ENCODE results near the gene SERINC4.

DNA sequence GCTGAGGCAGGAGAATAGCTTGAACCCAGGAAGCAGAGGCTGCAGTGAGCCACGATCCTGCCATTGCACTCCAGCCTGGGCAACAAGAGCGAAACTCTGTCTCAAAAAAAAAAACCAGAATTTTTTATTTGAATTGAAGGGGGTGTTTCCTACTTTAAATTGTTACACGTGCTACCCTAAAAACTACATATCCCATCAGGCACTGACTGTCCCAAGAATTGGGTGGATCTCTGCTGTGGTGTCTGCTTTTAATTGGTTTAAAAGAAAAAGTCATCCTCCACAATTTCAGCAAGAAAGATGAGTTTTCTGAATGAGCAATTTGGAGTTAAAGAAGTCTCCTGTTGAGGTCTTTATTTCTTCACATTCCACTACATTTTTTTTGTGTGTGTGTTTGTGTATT, 51.6 kb downstream of the SERINC4 start:
- TF ChIP-seq, protein P1, sequence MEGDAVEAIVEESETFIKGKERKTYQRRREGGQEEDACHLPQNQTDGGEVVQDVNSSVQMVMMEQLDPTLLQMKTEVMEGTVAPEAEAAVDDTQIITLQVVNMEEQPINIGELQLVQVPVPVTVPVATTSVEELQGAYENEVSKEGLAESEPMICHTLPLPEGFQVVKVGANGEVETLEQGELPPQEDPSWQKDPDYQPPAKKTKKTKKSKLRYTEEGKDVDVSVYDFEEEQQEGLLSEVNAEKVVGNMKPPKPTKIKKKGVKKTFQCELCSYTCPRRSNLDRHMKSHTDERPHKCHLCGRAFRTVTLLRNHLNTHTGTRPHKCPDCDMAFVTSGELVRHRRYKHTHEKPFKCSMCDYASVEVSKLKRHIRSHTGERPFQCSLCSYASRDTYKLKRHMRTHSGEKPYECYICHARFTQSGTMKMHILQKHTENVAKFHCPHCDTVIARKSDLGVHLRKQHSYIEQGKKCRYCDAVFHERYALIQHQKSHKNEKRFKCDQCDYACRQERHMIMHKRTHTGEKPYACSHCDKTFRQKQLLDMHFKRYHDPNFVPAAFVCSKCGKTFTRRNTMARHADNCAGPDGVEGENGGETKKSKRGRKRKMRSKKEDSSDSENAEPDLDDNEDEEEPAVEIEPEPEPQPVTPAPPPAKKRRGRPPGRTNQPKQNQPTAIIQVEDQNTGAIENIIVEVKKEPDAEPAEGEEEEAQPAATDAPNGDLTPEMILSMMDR (IDR thresholded peaks at IDR 0.05), result no peak
- no peak for TF ChIP-seq ZFX (IDR thresholded peaks at IDR 0.05; ENCODE audit: borderline replicate concordance)

All from 22Rv1 (cell line).